GM10847 (cell line): ENCODE measurements around the gene CPNE4.

Experiments used
- POLR2A ChIP-seq: IDR thresholded peaks from 2 replicates; pipeline ENCODE4 v1.6.1; 2011; ENCODE audit not compliant: insufficient read length; ENCODE audit errors: extremely low read depth

The CPNE4 gene

GRCh38 chr3:131750256-131750655, 284.6 kb downstream of the CPNE4 start:
- TF ChIP-seq POLR2A, result no peak

GRCh38 chr3:131749826-131750225, 285.0 kb downstream of the CPNE4 start:
- TF ChIP-seq POLR2A, result no peak

GRCh38 chr3:131747466-131747865, 287.3 kb downstream of the CPNE4 start:
- no peak for TF ChIP-seq POLR2A

GRCh38 chr3:131744765-131745164, 290.0 kb downstream of the CPNE4 start:
- TF ChIP-seq POLR2A, result no peak

- no peak for TF ChIP-seq POLR2A
These were observed 291.7 kb downstream of the CPNE4 start for GRCh38 chr3:131743126-131743525.

- no peak for TF ChIP-seq POLR2A
These were observed 295.6 kb downstream of the CPNE4 start for GRCh38 chr3:131739211-131739610.

GRCh38 chr3:131738095-131738494, 296.7 kb downstream of the CPNE4 start:
- no peak for TF ChIP-seq POLR2A

- TF ChIP-seq POLR2A, result no peak
These were observed 299.3 kb downstream of the CPNE4 start for GRCh38 chr3:131735544-131735943.

GRCh38 chr3:131735116-131735515, 299.7 kb downstream of the CPNE4 start:
- no peak for TF ChIP-seq POLR2A

GRCh38 chr3:131733086-131733841, 301.6 kb downstream of the CPNE4 start:
- no peak for TF ChIP-seq POLR2A

GRCh38 chr3:131731709-131732108, 303.1 kb downstream of the CPNE4 start:
- TF ChIP-seq POLR2A, result no peak

GRCh38 chr3:131730581-131730980, 304.2 kb downstream of the CPNE4 start:
- no peak for TF ChIP-seq POLR2A

GRCh38 chr3:131729643-131730017, 305.2 kb downstream of the CPNE4 start:
- no peak for TF ChIP-seq POLR2A

- TF ChIP-seq POLR2A, result no peak
These were observed 305.7 kb downstream of the CPNE4 start for GRCh38 chr3:131728898-131729642.

GRCh38 chr3:131725414-131725813, 309.4 kb downstream of the CPNE4 start:
- TF ChIP-seq POLR2A, result no peak

GRCh38 chr3:131723343-131723742, 311.5 kb downstream of the CPNE4 start:
- TF ChIP-seq POLR2A, result no peak
